ENCODE data around the gene PPP2R2C.

PPP2R2C gene

GRCh38 chr4:6372649-6373525 is 99.5 kb downstream of the PPP2R2C start:
- Histone ChIP-seq H3K27ac (ENCODE audit: poor library complexity, severe bottlenecking) (no peak overlapping the region), H3K36me3 (ENCODE audit: low read depth) (no peaks in the 10 kb centered on the region), H3K4me3 (ENCODE audit: severe bottlenecking) (no peak overlapping the region), H3K27me3 (ENCODE audit: insufficient read depth, poor library complexity, severe bottlenecking) (no peaks in the 10 kb centered on the region), H3K9me3 (ENCODE audit: severe bottlenecking) (no peaks in the 10 kb centered on the region), H3K4me1 (ENCODE audit: insufficient read depth, poor library complexity, severe bottlenecking) (no peaks in the 10 kb centered on the region)
- no peak for TF ChIP-seq CTCF (IDR thresholded peaks at IDR 0.05; ENCODE audit: poor library complexity, severe bottlenecking)
- ATAC-seq (ENCODE audit: low read depth): peak; percentile 71; the same call in 2 of the 3 replicates
- DNase-seq (ENCODE audit: low spot score): no peak

- no peaks in the 10 kb centered on the region for H3K9me3 ChIP-seq (ENCODE audit: severe bottlenecking)
- H3K27me3 ChIP-seq (ENCODE audit: insufficient read depth, poor library complexity, severe bottlenecking): peaks cover under 1% of the 10 kb centered on the region
- ATAC-seq (ENCODE audit: low read depth) (no peak), DNase-seq (ENCODE audit: low spot score) (no peak)
- H3K4me3 ChIP-seq (ENCODE audit: severe bottlenecking): no peak overlapping the region
- H3K27ac ChIP-seq (ENCODE audit: poor library complexity, severe bottlenecking): no peak overlapping the region
- no peak for TF ChIP-seq CTCF (IDR thresholded peaks at IDR 0.05; ENCODE audit: poor library complexity, severe bottlenecking)
- no peaks in the 10 kb centered on the region for H3K4me1 ChIP-seq (ENCODE audit: insufficient read depth, poor library complexity, severe bottlenecking)
- H3K36me3 ChIP-seq (ENCODE audit: low read depth): no peaks in the 10 kb centered on the region
These were observed 100.6 kb downstream of the PPP2R2C start for GRCh38 chr4:6371812-6372211.

- no peaks in the 10 kb centered on the region for H3K9me3 ChIP-seq (ENCODE audit: severe bottlenecking)
- no peak for TF ChIP-seq CTCF (IDR thresholded peaks at IDR 0.05; ENCODE audit: poor library complexity, severe bottlenecking)
- no peaks in the 10 kb centered on the region for H3K36me3 ChIP-seq (ENCODE audit: low read depth)
- H3K27me3 ChIP-seq (ENCODE audit: insufficient read depth, poor library complexity, severe bottlenecking): peaks cover 5% of the 10 kb centered on the region
- no peak overlapping the region for H3K27ac ChIP-seq (ENCODE audit: poor library complexity, severe bottlenecking)
- no peak for DNase-seq (ENCODE audit: low spot score)
- no peak overlapping the region for H3K4me3 ChIP-seq (ENCODE audit: severe bottlenecking)
- ATAC-seq (ENCODE audit: low read depth): no peak
- H3K4me1 ChIP-seq (ENCODE audit: insufficient read depth, poor library complexity, severe bottlenecking): no peaks in the 10 kb centered on the region
These were observed 101.1 kb downstream of the PPP2R2C start for GRCh38 chr4:6371271-6371670.

GRCh38 chr4:6369924-6370645 is 102.3 kb downstream of the PPP2R2C start:
- no peak overlapping the region for H3K27ac ChIP-seq (ENCODE audit: poor library complexity, severe bottlenecking)
- H3K36me3 ChIP-seq (ENCODE audit: low read depth): no peaks in the 10 kb centered on the region
- no peak for TF ChIP-seq CTCF (IDR thresholded peaks at IDR 0.05; ENCODE audit: poor library complexity, severe bottlenecking)
- ATAC-seq (ENCODE audit: low read depth) (no peak), DNase-seq (ENCODE audit: low spot score) (no peak)
- H3K9me3 ChIP-seq (ENCODE audit: severe bottlenecking): no peaks in the 10 kb centered on the region
- peaks cover 5% of the 10 kb centered on the region for H3K27me3 ChIP-seq (ENCODE audit: insufficient read depth, poor library complexity, severe bottlenecking)
- H3K4me3 ChIP-seq (ENCODE audit: severe bottlenecking): no peak overlapping the region
- no peaks in the 10 kb centered on the region for H3K4me1 ChIP-seq (ENCODE audit: insufficient read depth, poor library complexity, severe bottlenecking)
